HG03103 (cell line): ENCODE data around the gene SUN1.
"Not testable (repeated sequence)": the region's sequence is repeated elsewhere in the genome, so short reads cannot be mapped to it uniquely, and the experiment has no call there.

ENCODE experiments used
- ATAC-seq: cut with Tn5 transposase; IDR thresholded peaks from one replicate; pipeline ENCODE4 v1.9.1; 2021; ENCODE audit warnings: low read depth; ENCODE audit not compliant: unreplicated experiment

Gene SUN1

DNA sequence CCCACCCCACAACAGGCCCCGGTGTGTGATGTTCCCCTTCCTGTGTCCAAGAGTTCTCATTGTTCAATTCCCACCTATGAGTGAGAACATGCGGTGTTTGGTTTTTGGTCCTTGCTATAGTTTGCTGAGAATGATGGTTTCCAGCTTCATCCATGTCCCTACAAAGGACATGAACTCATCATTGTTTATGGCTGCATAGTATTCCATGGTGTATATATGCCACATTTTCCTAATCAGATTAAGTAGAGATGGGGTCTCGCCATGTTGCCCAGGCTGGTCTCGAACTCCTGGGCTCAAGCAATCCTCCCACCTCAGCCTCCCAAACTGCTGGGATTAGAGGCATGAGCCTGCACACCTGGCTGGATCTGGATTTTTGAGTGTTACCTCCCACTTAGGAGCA, 28.5 kb upstream of the SUN1 start:
- not testable (repeated sequence) for ATAC-seq

DNA sequence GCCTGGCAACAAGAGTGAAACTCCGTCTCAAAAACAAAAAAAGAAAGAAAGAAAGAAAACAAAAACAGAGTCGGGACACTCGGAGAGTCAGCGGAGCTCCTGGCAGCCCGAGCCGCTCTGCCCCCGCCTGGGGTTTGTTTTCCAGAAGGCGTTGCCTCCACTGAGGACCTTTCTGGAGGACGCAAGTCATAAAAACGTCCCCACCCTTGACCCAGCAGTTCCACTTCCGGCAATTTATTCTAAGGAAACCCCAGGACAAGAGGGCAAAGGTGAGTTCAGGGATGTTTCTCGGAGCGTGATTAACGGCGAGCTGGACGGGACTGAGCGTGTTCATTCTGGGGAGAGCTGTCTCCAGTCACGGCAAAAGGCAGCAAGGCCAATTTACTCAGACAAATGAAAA, 27.0 kb upstream of the SUN1 start:
- ATAC-seq: no peak

DNA sequence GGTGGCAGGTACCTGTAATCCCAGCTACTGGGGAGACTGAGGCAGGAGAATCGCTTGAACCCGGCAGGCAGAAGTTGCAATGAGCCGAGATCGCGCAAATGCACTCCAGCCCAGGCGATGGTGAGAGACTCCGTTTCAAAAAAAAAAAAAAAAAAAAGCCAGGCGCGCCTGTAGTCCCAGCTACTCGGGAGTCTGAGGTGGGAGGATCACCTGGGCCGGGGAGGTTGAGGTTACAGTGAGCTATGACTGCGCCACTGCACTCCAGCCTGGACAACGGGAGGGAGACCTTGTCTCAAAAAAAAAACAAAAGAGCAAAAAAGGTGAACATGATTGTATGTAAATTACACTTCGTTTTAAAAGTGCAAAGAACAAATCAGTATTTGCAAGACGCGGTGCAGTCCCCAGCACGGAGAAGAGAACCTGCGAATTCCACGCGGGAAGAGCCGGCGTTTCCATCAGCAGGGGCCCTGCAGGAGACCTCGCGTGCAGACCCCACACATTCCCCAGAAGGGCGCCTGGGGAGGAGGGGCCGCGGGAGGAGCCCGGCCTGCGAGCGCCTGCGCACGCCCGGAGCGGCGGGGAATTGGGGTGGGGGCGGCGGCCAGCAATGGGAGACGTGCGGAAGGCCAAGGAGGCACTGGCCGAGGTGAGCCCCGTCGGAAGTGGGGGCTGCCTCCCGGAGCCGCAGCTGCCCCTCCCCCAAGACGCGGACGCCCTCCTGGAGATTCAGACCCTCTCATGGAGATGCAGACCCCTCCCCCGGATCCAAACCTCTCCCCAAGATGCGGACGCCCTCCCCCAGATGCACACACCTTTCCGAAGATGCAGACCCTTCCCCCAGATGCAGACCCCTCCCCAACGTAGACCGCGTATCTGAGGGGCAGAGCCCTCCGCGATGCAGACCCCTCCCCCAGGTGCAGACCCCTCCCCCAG, 16.7 kb upstream of the SUN1 start:
- no peak for ATAC-seq

DNA sequence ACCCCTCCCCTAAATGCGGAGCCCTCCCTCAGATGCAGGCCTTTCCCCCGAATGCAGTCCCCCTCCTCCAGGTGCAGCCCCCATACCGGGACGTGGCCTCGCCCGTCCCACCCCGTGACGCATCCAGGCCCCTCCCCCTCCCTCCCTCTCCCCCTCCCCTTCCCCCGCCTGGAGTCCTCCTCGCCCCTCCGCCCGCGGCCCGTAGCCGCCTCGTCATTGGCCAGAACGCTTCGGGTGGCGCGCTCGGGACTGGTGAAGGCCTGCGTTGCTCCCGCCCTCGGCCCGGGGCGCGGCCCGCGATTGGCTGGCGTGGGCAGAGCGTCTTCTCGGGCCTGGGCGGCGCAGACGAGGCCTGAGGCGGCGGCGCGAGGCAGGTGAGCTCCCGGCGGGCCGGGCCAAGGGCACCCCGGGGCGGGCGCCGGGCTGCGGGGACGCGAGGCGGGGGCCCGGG, 16.0 kb upstream of the SUN1 start:
- ATAC-seq: peak; percentile 85

DNA sequence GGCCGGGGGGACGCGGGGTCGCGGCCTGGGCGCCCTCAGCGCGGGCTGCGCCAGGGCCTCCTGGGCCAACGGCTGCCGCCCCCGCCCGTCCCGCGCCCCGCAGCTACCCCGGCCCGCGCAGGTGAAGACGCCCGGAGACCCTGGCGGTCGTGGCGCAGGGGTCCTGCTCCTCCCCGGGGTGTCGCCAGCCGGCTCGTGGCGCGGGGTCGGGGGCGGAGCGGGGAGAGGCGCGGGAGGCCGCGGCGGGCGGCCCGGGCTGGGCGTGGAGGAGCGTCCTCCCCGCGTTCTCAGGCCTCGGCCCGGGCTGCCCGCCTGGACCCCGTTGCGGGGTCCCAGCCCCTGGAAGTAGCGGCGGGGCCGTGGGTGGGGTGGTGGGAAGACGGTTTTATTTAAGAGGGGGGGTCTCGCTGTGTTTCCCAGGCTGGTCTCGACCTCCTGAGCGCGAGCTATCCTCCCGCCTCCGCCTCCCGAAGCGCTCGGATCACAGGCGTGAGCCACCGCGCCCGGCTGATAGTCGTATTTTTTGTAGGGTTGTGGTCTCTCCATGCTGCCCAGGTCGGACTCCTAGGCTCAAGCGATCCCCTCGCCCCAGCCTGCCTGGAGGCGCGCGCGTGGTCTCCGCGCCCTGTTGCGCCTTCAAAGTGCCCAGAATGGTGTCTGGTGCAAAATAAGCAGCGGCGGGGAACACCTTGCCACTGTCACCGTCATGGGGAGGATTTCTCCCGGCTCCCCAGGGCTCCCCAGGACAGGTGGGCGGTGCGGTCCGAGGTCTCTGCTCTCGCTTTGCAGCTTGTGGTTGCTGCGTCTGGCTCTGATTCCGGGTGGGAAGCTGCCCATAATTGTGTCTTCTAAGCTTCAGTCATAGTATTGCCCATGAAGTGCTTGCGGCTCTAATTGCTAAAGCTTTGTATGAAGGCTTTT, 15.3 kb upstream of the SUN1 start:
- ATAC-seq: peak; percentile 3

DNA sequence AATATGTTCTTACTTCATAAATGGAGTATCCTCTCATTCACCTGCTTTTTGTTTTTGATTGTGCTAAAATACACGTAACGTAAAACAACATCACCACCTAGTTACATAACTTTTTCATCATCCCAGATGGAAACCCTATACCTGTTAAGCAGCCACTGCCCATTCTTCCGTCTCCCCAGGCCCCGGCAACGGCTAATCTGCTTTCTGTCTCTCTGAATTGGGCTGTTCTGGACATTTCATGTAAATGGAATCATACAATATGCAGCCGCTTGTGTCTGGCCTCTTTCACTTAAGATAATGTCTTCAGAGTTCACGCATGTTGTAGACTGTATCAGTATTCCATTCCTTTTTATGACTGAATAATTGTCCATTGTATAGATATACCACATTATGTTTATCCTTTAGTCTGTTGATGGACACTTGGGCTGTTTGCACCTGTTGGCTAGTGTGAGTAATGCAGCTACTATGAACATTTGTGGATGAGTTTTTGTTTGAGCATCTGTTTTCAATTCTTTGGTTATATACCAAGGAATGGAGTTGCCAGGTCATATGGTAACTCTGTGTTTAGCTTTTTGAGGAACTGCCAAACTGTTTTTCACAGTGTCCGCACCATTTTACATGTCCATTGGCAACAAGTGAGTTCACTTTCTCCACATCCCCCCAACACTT, 14.1 kb upstream of the SUN1 start:
- no peak for ATAC-seq

DNA sequence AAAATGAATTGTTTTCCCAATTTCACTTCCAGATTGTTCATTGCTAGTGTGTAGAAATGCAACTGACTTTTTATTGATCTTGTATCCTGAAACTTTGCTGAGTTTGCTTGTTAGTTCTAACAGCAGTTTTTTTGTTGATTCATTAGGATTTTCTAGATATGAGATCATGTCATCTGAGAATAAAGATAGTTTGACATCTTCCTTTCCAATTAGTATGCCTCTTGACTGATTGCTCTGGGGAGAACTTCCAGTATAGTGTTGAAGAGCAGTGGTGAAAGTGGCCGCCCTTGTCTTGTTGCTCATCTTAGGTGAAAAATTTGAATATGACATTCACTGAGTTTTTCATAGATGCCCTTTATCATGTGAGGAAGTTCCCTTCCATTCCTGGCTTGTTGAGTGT, 11.9 kb upstream of the SUN1 start:
- no peak for ATAC-seq

DNA sequence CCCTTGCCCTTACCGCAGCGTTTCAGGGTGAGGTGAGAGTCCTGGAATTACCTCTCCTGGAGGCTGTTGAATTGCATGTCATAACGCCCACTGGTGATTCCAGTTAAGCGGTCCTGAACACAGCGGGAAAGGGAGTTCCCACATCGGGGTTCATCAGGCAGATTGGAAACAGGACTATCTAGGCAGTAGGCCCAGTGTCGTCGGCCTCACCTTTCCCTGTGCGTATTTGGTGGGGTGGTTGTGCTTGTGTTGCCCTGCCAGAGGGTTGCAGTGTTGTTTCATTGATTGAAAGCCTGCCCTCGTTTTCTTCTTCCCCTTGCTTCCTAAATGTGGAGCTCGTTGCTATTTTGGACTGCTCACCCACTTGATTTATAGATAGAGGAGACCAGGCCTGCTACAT, 10.6 kb upstream of the SUN1 start:
- ATAC-seq: no peak

DNA sequence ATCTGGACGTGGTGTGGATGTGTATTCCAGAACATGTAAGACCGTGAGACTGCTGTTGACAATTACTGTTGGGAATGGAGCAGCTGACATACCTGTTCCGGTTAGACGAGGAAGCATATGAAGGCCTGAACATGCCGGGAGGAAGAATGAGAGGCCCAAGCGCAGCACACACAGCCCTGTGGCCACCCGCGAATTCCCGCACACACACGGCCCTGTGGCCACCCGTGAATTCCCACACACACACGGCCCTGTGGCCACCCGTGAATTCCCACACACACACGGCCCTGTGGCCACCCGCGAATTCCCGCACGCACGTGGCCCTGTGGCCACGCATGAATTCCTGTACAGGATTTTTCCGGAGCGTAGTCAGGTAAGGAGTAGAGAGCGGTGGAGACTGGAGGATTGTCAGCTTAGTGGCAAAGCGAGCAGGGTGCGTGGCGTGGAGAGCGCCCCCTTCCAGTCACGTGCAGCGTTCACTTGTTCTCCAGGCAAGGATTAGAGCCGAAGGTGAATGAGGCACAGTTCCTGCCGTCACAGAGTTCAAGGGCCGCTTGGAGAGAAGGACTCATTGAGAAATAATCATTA, 9.5 kb upstream of the SUN1 start:
- ATAC-seq: no peak

DNA sequence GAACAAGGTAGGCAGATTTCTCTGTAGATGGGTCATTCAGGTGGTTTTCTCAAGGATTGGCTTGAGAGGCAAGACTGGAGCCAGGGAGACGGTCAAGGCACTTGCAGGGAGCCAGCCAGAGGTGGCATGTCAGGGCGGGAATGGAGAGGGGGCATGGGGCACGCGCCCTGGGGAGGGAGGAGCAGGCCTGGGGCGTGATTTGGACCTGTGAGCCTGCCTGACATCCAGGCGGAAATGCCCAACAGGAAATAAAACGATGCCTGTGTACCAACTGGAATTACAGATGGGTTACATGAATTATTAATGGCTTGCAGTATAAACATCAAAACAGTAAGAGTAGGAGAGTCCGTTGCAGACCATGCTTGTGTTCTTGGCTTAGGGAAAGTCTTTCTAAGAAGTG, 8.6 kb upstream of the SUN1 start:
- no peak for ATAC-seq

DNA sequence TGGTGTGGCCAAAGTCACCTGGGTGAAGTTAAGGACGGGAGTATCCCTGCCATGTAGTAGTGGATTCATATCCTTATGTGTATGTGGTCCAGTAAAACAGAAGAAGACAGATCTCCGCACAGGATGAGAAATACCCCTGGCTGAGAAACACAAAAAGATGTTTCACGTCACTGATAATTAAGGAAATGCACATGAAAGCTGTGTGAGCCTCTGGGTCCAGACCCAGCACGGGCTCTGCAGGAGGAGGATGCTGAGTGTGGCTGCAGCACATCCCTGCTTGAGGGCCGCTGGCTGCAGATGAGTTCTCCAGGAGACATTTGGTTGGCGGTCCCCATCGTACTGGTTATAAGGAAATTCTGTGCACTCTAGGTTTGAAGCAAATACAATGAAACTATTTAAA, 8.2 kb upstream of the SUN1 start:
- no peak for ATAC-seq

DNA sequence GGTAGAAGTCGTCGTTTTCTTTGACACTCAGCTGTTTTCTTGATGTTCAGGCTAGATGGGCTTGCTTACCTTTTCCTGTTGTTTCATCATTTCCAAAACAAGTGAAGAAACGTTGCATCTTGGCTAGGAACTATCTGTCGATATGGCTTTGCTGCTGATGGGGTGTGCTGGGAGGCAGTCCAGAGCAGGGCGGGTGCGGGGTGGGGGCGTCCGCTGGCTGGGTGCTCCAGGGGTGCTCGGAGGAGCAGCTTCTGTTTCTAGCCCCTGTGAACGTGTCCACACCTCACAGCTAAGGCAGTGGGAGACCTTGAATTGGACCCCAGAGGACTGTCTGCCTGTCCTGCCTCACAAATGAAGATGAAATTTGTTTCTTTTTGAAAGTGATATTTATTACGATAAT, 7.6 kb upstream of the SUN1 start:
- no peak for ATAC-seq

DNA sequence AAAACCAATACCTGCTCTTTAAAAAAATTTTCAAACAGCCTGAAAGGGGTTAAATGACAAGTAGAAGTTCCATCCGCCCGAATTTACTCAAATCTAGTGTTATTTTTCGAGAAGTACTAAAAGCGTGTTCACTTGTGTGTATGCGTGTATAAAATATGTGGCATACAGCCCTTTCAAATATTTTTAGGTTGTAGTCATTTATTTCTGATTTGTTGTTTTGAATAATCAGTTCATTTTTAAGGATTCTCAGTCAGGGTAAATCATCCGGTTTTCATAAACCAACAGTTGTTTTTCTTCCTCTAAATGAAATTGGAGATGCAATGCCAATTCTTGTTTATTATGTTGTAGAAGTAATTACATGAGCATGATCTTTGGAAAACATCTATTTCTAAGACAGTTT, 6.9 kb upstream of the SUN1 start:
- ATAC-seq: no peak

DNA sequence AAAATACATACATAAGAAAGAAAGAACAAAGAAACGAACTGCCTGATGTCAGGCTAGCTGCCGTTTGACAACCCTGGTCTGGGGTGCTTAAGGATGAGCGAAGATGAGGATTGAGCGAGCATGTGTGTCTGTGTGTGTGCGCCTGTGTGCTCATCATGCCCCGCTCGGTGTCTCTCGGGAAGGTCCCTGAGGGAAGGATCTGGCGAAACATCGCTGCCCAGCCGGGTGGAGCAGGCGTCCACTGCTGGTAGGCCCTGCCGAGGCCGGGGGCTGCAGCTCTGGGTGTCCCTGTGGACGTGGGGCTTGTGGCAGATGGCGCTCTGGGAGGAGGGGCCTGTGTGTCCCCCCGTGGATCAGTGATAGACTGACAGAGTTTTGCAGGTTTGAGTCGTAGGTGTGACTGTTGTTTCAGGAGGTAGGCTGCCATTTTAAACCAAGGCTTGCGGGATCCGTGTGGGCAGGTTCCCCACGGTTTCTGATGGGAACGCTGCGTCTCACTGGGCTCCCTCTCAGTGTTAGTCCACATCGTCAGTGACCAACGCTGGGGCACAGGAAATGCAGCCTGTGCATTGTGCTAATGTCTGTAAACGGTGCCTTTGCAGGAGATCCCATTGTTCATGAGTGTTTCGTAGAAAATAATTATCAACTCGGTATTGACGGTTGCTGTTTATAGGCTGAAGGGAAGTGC, 5.9 kb upstream of the SUN1 start:
- no peak for ATAC-seq

DNA sequence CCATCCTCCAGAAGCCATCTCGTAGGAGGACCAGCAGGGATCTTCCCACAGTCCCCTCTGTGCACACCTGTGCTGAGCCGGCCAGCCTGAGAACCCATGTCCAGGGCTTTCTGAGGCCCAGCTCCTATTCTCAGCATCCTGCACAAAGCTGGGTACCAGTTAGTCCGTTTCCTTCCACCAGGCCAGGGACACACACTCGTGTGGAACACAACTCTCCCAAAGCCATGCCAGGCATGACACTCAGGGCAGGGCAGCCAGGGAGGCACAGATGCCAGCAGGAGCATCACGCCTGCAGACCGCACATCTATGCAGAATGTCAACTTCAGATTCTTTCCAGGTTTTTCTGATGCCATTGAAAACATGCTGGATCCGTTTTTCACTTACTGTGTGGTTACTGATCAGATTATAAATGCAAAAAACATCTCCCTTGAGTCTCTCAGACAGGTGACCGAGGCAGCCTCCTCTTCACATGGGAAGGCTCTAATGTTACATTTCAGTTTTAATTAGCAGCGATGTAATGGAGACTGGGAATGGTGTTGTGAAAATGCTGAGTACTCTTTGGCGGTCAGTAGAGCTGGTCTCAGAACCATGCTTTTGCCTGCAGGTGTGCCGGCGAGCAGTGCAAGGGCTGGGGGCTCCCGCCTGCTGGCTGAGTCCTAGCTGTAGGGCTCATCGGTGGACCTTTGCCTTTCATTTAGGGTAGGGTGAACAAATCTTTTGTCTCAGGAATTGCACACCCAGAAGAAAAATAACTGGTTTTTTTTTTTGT, 3.3 kb upstream of the SUN1 start:
- no peak for ATAC-seq

DNA sequence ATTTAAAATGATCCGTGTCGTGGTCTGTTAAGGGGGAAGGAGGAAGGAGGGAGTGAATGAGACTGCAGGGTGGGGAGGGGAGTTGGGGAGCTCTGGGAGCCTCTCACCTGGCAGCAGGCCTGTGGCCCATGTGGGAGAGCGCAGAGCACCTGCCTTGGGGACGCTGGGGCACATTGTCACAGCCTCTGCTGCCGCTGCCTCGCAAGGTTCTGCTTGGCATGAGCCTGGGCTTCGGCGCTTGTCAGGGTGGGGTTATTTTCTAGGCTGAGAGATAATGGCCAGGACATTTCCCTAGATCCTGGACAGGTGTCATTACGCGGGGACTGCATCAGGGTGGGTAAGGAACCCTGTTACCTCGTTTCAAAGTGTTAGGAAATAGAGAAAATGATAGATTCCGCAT, 2.2 kb upstream of the SUN1 start:
- ATAC-seq: no peak

DNA sequence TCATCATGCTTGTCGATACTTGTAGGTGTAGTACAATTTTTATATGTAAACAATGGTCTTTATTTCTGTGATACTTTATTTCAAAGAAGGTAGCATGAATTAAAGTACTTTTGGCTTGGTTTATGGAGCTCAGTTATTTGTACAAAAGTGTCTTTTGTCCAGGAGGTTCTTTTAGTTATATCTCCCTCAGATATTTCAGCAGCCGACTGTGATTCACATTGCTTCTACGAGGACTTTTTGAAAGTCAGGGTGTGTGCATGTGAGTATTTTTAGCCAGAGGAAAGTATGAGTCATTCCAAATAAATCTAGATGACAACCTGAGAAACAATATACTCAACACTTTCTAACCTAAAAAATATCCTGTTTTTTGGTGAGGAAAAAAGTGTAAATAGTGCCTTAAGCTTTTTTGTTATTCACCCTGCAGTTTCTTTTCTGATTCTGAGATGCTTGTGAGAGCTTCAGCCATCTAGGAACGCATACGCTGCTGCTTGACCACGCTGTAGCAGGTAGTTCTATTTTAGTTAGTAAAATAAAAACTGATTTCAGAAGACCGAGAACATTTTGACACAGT, 595 bp upstream of the SUN1 start:
- peak; percentile 67 for ATAC-seq

DNA sequence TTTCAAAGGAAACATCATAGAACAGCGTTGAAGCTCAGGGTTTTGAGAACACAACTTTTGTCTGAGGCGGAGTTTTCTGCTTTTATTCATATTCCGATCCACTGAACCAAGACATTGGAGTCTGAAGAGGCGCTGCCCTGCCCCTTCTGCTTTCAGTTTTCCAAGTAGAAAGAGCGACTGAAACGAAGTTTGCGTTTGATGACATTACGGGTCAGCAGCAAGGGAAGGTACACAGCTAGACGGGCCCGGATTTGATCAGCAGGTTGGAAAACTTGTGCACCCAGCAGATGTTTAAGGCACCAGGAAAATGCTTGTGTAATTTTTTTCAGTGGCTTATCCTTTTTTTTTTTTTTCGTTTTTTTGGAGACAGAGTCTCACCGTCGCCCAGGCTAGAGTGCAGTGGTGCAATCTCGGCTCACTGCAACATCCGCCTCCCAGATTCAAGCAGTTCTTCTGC, 720 bp downstream of the SUN1 start:
- no peak for ATAC-seq
